Measurements from ENCODE around the gene NCKAP5. TPM values are rescaled to one million over a fixed set of nuclear protein-coding genes. Genes with fewer than 3 reads are reported as not detected.
A peak's percentile ranks its signal among the peaks of the same experiment; 100 is the strongest.
"Not testable (repeated sequence)": the region's sequence is repeated elsewhere in the genome, so short reads cannot be mapped to it uniquely, and the experiment has no call there.

NCKAP5 gene
- total RNA-seq, 1 donor from 2014 or later = 0.26 TPM

GRCh38 chr2:132816234-132816633 lies 752.0 kb downstream of the NCKAP5 start:
- no peaks in the 10 kb centered on the region for H3K36me3 ChIP-seq (ENCODE audit: control insufficient read depth, insufficient read depth, low read length)
- no peak overlapping the region for H3K4me3 ChIP-seq (ENCODE audit: low read depth, low read length)
- TF ChIP-seq CTCF (IDR thresholded peaks at IDR 0.05; ENCODE audit: insufficient read depth, low read length, severe bottlenecking) = no peak
- no peaks in the 10 kb centered on the region for H3K27me3 ChIP-seq (ENCODE audit: control insufficient read depth, insufficient read depth, low read length)
- DNase-seq (ENCODE audit: low read depth) = no peak
- FAIRE-seq = peak; percentile 18

- no peak for FAIRE-seq
- no peaks in the 10 kb centered on the region for H3K27me3 ChIP-seq (ENCODE audit: control insufficient read depth, insufficient read depth, low read length)
- H3K4me3 ChIP-seq (ENCODE audit: low read depth, low read length) = no peak overlapping the region
- DNase-seq (ENCODE audit: low read depth) = peak; percentile 66
- TF ChIP-seq CTCF (IDR thresholded peaks at IDR 0.05; ENCODE audit: insufficient read depth, low read length, severe bottlenecking) = no peak
- no peaks in the 10 kb centered on the region for H3K36me3 ChIP-seq (ENCODE audit: control insufficient read depth, insufficient read depth, low read length)
These were observed 752.7 kb downstream of the NCKAP5 start for GRCh38 chr2:132815516-132815915.

- no peak for TF ChIP-seq CTCF (IDR thresholded peaks at IDR 0.05; ENCODE audit: insufficient read depth, low read length, severe bottlenecking)
- Histone ChIP-seq H3K27me3 (ENCODE audit: control insufficient read depth, insufficient read depth, low read length) (no peaks in the 10 kb centered on the region), H3K4me3 (ENCODE audit: low read depth, low read length) (no peak overlapping the region), H3K36me3 (ENCODE audit: control insufficient read depth, insufficient read depth, low read length) (no peaks in the 10 kb centered on the region)
- FAIRE-seq (no peak), DNase-seq (ENCODE audit: low read depth) (no peak)
These were observed 753.6 kb downstream of the NCKAP5 start for GRCh38 chr2:132814651-132815050.

- no peaks in the 10 kb centered on the region for H3K36me3 ChIP-seq (ENCODE audit: control insufficient read depth, insufficient read depth, low read length)
- DNase-seq (ENCODE audit: low read depth) = no peak
- no peaks in the 10 kb centered on the region for H3K27me3 ChIP-seq (ENCODE audit: control insufficient read depth, insufficient read depth, low read length)
- no peak overlapping the region for H3K4me3 ChIP-seq (ENCODE audit: low read depth, low read length)
- no peak for TF ChIP-seq CTCF (IDR thresholded peaks at IDR 0.05; ENCODE audit: insufficient read depth, low read length, severe bottlenecking)
- no peak for FAIRE-seq
These were observed 754.8 kb downstream of the NCKAP5 start for GRCh38 chr2:132813422-132813821.

GRCh38 chr2:132811148-132811915 lies 756.9 kb downstream of the NCKAP5 start:
- H3K27me3 ChIP-seq (ENCODE audit: control insufficient read depth, insufficient read depth, low read length) = no peaks in the 10 kb centered on the region
- DNase-seq (ENCODE audit: low read depth) = no peak
- no peak for TF ChIP-seq CTCF (IDR thresholded peaks at IDR 0.05; ENCODE audit: insufficient read depth, low read length, severe bottlenecking)
- no peaks in the 10 kb centered on the region for H3K36me3 ChIP-seq (ENCODE audit: control insufficient read depth, insufficient read depth, low read length)
- H3K4me3 ChIP-seq (ENCODE audit: low read depth, low read length) = no peak overlapping the region
- FAIRE-seq = no peak

- not testable (repeated sequence) for H3K36me3 ChIP-seq (ENCODE audit: control insufficient read depth, insufficient read depth, low read length); DNase-seq (ENCODE audit: low read depth); H3K4me3 ChIP-seq (ENCODE audit: low read depth, low read length); FAIRE-seq; H3K27me3 ChIP-seq (ENCODE audit: control insufficient read depth, insufficient read depth, low read length)
These were observed 758.3 kb downstream of the NCKAP5 start for GRCh38 chr2:132809962-132810361.

All from bronchial epithelial cell (primary cell).